AG08395 (cell line): ENCODE results near the gene CYB5R4.

Source experiments
- DNase-seq: peaks from one replicate; pipeline ENCODE4 v3.0.0; 2012; ENCODE audit warnings: mixed read lengths, low spot score

Gene CYB5R4

GRCh38 chr6:83859410-83860358, at the start of gene CYB5R4:
TSS of gene CYB5R4 (plus strand) at chr6:83859689. CDS start at chr6:83859783, 94 bp downstream.
- peak; percentile 99 for DNase-seq

- DNase-seq: no peak
Observed at GRCh38 chr6:83812595-83812994, 46.9 kb upstream of the CYB5R4 start.

- no peak for DNase-seq
Observed at GRCh38 chr6:83815631-83816272, 43.7 kb upstream of the CYB5R4 start.

- no peak for DNase-seq
Observed at GRCh38 chr6:83822629-83823169, 36.8 kb upstream of the CYB5R4 start.

- DNase-seq: no peak
Observed at GRCh38 chr6:83824388-83824801, 35.1 kb upstream of the CYB5R4 start.

- DNase-seq: no peak
Observed at GRCh38 chr6:83824831-83825230, 34.7 kb upstream of the CYB5R4 start.

- no peak for DNase-seq
Observed at GRCh38 chr6:83827050-83827449, 32.4 kb upstream of the CYB5R4 start.

GRCh38 chr6:83838727-83839126, 20.8 kb upstream of the CYB5R4 start:
- DNase-seq: no peak

GRCh38 chr6:83844170-83844569, 15.3 kb upstream of the CYB5R4 start:
- no peak for DNase-seq

GRCh38 chr6:83846291-83846690, 13.2 kb upstream of the CYB5R4 start:
- no peak for DNase-seq

GRCh38 chr6:83847179-83847578, 12.3 kb upstream of the CYB5R4 start:
- DNase-seq: no peak

- DNase-seq: no peak
Observed at GRCh38 chr6:83849127-83849526, 10.4 kb upstream of the CYB5R4 start.

GRCh38 chr6:83849610-83850009, 9.9 kb upstream of the CYB5R4 start:
- no peak for DNase-seq

- no peak for DNase-seq
Observed at GRCh38 chr6:83852528-83853177, 6.8 kb upstream of the CYB5R4 start.

- no peak for DNase-seq
Observed at GRCh38 chr6:83853178-83854000, 6.1 kb upstream of the CYB5R4 start, which contains the start of gene RIPPLY2. TSS of gene RIPPLY2 (plus strand) at chr6:83853360. CDS start at chr6:83853417, 57 bp downstream.

GRCh38 chr6:83854001-83854501, 5.4 kb upstream of the CYB5R4 start:
- DNase-seq: no peak

GRCh38 chr6:83854766-83855165, 4.7 kb upstream of the CYB5R4 start:
- no peak for DNase-seq

GRCh38 chr6:83860359-83860755, 868 bp downstream of the CYB5R4 start:
- no peak for DNase-seq

GRCh38 chr6:83860782-83861495, 1.4 kb downstream of the CYB5R4 start:
- no peak for DNase-seq

GRCh38 chr6:83862776-83863471, 3.4 kb downstream of the CYB5R4 start:
- no peak for DNase-seq
